COLO668 (cell line): ENCODE measurements around the gene P3H3.

Experiments
- DNase-seq: peaks from one replicate; lab custom pipeline; 2025; ENCODE audit not compliant: unreplicated experiment; lab: John Stamatoyannopoulos, UW

Gene P3H3

DNA sequence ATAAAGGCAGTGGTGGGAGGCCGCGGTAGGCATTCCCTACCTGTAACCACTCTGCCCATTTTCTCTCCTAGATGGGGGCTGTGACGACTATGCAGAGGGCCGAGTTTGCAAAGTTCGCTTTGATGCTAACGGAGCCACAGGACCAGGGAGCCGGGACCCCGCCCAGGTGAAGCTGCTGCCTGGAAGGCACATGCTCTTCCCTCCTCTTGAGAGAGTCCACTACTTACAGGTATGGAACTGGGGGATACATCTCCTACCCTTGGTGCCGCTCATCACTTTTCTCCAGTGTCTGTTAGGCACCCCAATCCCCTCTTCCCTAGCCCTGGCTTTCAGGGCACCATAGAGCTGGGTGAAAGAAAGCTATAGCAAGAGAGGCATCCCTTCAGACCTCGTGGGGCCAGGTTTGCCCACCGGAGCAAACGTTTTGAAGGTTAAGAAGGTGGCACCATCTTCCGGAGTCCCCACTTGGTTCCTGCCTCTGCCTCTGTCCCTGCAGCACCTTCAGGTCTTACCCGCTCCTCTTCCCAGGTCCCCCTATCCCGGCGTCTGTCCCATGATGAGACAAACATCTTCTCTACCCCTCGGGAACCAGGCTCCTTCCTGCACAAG lies 2.0 kb upstream of the P3H3 start:
- no peak for DNase-seq

DNA sequence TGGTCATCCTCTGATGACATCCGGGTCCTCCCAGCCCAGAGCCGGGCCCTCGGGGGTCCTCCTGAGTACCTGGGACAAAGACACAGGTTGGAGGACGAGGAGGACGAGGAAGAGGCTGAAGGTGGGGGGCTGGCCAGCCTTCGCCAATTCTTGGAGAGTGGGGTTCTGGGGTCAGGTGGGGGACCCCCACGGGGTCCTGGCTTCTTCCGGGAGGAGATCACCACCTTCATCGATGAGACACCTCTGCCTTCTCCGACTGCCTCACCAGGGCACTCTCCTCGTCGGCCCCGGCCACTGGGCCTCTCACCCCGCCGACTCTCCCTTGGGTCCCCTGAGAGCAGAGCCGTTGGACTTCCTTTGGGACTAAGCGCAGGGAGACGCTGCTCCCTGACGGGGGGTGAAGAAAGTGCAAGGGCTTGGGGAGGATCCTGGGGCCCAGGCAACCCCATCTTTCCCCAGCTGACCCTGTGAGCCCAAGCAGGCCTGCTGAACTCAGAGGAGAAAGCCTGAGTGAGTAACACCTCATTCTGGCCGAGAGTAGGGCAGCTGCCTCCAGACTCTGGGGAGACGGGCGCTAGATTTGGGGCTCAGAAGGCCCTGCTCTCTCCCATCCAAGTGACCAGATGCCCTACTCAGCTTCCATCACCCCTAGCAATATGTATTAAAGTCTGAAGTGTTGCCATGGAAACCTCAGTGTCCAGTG lies 1.3 kb upstream of the P3H3 start:
- DNase-seq = no peak

DNA sequence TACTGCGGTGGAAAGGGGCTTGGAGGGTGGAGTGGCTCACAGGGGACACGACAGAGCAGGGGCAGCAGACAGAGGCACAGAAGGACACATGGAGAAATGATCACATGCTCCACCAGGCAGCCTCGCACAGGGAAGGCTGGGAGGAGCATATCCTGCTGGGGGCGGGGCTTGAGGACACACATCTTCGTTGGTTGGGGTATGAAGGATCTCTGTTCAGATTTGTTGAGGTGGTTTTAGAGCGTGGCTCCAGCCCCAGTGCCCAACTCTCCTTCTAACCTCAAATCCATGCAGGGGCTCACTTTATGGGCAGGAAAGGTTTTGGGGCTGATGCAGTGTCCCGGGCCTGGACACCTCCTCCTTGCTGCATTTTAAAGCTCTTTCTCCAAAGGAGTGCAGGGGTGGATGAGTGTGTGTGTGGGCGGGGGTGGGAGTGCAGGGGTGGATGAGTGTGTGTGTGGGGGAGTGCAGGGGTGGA lies 733 bp upstream of the P3H3 start:
- DNase-seq = peak; percentile 30

DNA sequence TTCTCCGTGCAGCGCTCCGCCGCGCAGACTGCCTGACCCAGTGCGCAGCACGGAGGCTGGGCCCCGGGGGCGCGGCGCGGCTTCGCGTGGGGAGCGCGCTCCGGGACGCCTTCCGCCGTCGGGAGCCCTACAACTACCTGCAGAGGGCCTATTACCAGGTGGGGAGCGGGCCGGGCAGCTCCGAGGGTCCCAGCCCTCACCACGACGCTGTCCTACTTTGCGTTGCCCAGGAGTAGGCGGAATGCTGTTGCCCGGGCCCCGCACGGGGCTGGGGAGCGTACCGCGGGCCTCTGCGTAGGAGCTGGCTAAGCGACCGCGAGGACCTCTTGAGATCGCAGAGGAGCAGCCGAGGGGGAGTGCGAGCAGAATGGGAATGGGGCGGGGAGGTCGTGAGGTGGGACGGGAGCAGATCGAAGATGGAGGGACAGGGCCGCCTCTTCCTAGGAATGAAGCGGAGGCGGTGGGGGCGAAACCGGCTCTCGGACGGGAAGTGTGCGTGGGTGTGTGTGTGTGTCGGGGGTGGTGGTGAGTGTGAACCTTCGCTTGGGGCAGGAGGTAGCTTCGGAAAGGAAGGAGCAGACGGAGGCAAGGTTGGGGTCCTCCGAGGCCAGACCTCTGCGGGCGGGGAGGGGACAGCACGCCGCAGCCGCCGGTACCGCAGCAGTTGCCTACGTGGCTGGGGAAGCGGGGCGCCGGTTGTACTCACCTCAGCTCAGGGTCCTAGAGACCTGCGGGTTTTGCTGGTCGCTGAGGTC lies 751 bp downstream of the P3H3 start:
- DNase-seq = no peak

DNA sequence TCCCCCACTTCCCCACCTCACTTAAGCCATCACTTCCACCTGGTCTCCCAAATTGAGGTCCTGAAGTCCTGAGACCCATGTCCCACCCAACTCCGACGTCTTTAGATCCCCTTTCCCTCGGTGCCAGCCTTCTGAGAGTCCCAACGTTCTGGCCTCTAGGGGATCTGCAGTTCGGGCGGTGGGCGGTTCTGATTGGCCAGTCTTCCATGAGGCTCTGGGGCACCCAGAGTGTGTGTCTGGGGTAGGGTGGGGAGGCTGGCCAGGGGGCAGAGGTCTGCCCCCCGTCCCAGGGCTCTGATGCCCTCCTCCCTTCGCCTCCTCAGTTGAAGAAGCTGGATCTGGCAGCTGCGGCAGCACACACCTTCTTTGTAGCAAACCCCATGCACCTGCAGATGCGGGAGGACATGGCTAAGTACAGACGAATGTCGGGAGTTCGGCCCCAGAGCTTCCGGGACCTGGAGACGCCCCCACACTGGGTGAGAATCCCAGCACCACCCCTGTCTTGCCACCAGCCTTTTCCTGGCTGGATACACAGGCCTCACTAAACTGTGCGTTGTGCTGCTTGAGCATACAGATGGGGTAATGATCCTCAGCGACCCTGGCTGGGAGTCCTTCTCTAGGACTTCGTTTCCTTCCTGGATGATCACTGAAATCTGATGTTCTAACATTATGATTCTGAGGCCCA lies 1.5 kb downstream of the P3H3 start:
- DNase-seq = no peak

DNA sequence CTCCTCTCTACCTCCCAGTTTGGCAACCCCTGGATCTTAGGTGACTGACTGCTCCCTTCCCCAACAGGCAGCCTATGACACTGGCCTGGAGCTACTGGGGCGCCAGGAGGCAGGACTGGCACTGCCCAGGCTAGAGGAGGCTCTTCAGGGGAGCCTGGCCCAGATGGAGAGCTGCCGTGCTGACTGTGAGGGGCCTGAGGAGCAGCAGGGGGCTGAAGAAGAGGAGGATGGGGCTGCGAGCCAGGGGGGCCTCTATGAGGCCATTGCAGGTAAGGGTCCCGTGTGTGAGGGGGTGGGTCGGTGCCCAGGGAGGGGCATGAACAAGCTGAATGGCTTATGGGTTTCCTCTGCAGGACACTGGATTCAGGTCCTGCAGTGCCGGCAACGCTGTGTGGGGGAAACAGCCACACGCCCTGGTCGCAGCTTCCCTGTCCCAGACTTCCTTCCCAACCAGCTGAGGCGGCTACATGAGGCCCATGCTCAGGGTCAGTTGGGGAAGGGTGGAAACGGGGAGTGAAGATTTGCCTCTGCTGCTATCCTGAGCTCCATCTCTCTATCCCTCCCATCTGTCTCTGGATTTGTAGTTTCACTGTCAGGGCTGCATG lies 2.2 kb downstream of the P3H3 start:
- DNase-seq = no peak

DNA sequence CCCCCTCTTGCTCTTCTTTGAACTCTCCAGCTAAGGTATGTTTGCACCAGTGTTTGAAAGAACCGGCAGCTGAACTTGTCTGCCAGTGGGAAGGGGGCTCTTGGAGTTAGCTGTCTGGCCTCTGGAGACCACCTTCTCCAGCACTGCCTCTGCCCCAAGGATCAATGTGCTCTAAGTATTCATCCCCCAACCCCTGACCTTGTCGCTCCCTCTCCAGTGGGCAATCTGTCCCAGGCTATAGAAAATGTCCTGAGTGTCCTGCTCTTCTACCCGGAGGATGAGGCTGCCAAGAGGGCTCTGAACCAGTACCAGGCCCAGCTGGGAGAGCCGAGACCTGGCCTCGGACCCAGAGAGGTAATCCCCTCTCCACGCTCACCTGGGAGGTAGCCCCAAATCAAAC lies 2.8 kb downstream of the P3H3 start:
- DNase-seq = no peak

DNA sequence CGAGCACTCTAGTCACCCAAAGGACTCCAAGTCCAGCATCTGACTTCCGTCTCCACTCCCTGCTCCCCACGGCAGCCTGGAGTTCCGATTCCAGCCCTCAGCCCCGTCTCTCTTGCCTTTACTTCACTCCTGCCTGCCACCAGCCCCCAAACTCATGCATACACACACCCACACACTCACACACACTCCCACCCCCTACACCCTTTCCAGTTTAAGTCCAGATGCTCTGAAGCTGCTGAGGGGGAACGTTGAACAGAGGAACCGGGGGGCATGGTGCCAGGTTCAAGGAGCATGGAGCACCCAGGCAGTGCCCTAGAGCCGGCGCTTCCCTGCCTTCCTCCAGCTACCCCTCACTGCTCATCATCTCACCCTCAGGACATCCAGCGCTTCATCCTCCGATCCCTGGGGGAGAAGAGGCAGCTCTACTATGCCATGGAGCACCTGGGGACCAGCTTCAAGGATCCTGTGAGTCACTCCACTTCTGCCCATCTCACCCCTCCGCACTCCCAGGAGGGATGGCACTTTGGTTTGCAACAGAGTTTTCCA lies 3.3 kb downstream of the P3H3 start:
- DNase-seq = no peak

DNA sequence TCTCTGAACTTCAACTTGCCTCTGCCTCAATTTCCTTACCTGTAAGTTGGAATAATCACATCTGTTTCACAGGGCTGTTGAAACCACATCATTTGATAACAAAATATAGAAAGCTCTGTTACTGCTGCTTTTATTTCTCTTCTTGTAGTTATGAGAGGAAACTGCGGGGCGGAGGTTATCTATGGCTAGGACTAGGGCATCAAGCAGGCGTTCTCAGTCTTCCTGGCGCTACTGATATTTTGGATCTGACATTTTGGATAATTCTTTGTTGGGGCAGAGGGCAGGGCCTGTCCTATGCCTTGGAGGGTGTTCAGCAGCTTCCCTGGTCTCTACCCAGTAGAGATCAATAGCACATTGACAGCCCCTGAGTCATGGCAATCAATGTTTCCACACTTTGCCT lies 3.9 kb downstream of the P3H3 start:
- DNase-seq = no peak

DNA sequence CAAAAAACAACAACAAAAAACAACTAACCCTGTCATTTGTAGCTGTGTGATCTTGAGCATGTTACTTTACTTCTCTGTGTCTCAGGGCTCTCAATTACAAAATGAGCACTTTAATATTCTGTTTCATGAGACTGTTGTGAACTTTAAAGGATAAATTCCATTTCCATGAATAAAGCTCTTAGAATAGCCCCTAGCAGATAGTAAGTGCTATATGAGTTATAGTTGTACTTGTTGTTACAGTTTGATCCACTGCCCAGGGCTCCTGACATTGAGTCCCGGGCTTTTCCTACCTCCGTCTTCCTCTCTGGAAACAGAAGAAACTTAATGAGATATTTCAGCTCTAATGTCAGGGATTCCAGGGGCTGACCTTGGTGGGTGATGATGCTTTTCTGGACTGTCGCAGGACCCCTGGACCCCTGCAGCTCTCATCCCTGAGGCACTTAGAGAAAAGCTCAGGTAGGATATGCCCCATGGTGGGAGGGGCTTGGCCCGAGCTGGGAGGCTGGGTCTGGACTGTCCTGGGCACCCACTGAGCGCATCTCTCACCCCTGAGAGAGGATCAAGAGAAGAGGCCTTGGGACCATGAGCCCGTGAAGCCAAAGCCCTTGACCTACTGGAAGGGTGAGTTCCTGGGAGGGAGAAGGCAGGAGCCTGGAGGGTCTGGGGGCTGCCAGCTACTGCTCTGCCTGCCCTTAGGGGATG lies 5.1 kb downstream of the P3H3 start:
- no peak for DNase-seq

DNA sequence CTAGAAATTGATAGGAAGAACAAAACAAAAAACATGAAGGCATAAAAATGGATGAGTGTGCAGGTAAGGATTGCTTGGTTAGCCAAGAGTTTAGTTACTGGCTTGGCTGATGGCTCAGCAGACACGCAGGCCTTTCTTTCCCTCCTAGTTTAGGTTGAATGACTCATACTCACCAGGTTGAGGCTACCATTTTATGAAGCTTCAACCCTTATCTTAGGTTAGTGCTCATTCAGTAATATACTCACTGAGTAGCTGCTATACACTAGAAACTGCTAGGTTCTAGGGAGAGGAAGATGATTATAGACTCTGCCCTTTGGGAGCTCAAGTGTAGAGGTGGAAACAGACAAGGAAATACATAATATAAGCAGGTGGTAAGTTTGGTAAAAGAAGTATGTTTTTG lies 6.0 kb downstream of the P3H3 start:
- DNase-seq = no peak

DNA sequence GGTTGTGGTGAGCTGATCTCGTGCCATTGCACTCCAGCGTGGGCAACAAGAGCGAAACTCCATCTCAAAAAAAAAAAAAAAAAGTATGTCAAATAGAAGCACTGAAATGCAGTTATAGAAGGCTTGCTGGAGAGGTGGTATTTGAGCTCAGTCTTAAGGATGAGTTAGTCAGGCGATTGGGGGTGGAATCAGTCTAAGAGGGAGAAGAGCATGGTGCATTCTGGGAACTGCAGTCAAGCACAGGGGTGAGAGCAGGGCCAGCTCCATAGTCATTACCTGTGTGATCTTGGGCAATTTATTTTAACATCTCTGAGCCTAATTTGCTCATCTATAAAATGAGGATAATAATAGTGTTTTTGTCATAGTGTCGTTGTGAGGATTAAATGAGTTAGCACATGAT lies 6.7 kb downstream of the P3H3 start:
- DNase-seq = no peak

DNA sequence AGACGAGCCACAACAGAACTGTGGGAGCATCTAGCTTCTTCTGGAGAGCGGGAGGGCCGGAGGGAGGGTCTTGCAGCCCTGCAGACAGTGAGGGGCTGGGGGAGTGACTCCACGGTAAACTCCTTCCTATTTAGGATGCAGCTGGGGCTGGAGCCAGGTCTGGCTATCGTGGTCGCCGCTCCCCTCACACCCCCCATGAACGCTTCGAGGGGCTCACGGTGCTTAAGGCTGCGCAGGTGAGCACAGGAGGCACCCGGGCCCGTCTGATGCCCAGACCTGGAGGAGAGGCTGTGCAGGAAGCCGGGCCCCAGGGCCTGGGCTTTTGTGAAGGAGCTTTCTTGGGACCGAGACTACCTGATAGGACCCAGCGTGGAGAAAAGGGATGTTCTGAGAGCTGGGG lies 8.6 kb downstream of the P3H3 start:
- no peak for DNase-seq

DNA sequence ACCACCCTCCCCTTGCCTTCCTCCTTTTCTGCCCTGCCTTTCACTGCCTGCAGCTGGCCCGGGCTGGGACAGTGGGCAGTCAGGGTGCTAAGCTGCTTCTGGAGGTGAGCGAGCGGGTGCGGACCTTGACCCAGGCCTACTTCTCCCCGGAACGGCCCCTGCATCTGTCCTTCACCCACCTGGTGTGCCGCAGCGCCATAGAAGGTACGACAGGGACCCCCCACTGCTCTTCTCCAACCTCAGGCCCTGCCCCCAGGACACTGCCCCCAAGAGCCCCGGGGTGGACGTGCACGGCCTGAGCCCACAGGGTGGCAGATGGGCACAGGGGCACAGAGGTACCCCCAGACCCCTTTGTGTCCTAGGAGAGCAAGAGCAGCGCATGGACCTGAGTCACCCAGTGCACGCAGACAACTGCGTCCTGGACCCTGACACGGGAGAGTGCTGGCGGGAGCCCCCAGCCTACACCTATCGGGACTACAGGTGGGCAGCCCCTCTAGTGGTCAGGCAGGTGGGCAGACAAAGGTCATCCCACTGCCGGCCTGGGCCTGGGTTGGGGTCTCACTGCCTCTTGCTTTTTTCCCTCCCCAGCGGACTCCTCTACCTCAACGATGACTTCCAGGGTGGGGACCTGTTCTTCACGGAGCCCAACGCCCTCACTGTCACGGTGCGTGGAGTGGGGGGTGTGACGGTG lies 9.3 kb downstream of the P3H3 start:
- no peak for DNase-seq

DNA sequence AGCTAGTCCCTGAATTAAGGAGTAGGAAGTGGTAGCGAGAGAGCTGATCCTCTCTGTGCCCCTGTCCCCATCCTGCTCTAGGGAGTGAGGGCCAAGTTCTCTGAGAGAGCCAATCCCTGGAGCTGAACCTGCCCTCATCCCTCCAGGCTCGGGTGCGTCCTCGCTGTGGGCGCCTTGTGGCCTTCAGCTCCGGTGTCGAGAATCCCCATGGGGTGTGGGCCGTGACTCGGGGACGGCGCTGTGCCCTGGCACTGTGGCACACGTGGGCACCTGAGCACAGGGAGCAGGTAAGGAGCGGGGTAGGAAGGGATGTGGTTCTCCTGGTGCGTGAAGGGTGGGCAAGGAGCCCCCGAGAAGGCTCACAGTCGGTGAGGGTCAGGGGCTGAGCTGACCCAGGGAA lies 10.6 kb downstream of the P3H3 start:
- no peak for DNase-seq

DNA sequence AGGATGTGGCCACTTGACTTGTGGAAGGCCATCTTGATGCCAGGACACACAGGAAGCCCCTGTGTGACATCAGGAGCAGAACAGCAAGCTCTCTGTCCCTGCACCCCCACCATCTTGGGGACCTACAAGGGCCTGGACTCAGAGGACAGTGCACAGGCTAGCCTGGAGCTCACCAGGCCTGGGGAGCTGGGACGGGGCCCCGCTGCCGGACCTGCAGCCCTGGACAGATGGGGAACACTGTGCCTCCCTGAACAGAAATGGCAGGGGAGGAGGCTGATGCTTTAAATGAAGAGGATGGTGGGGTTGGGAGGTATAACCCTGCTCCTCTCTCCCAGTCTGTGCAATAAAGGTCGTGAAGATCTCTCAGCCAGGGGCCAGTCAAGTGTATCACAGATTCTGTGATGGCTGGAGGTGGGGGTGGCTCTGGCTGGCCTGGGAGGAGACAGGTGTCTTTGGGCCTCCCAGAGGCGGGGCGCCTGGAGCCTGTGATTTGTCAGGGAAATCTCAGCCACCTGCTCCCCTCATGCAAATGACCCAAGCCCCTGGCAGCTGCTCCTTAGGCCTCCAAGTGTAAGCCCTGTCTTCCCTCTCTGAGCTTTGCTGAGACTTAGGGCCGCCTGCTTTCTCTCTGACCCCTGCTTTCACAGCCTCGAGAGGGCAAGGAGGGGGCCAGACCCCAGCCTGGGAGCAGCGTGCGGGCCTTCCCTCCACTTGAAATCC lies 11.4 kb downstream of the P3H3 start:
- DNase-seq = peak; percentile 72

DNA sequence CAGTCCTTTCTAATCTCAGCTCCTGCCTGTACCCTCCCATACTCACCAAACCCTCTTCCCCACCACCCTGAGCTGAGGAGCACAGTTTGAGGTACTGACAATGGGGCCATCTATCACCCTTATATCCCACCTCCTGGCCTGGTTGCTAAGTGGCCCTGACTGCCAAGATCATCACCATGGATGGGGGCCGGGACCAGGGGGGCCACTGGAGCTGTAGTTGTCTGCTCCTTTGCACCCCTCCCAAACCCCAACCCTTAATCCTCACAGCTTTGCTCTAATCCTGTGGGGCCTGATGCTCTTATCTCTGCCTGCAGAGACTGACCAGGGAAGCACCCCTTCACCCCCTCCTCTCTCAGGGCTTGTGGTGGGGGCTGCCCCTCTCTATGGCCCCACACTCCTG lies 12.1 kb downstream of the P3H3 start:
- DNase-seq = no peak

DNA sequence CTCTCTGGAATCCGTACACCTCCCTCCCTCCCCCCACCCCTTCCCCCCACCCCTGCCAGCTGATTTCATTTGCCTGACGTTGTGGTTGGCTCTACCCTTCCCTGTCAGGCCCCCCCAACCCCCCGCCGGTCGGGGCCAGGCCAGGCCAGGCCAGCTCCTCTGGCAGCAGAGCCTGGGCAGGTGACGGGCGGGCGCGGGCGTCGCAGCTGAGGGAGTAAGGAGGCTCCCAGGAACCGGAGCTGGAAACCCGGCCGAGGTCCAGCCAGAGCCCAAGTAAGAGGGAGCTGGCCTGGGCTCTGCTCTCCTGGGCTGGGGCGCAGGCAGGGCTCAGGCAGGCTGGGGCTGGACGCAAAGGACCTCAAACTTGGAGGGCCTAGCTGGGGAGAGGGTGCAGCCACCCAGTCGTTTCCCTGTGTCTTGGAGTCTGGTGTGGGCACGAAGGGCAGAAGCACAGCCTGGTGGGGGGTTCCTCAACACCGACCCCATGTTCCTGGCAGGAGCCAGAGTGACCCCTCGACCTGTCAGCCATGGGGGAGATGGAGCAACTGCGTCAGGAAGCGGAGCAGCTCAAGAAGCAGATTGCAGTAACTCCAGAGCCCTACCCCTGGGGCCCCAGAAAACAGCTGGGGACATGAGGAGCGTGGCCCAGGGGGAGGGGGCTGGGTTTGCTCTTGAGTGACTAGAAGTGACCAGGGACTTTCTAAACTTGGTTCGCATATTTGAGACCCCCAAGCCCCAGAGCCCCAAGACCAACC lies 12.7 kb downstream of the P3H3 start, which contains the start of gene GNB3:
TSS of gene GNB3 (plus strand) at position 165 of the 755 bp plus-strand sequence. CDS start at position 528, 363 bp downstream.
- no peak for DNase-seq
